GM06990 (cell line): Measurements from ENCODE around the gene PHF14.

Experiments
- DNase-seq: peaks from one replicate; pipeline ENCODE4 v3.0.0-alpha.2; 2011; ENCODE audit not compliant: insufficient read length; ENCODE audit errors: extremely low read depth
- H3K27me3 ChIP-seq: replicated peaks from 2 replicates; pipeline ENCODE4 v1.6.0; 2011; ENCODE audit warnings: low read length; ENCODE audit not compliant: control insufficient read depth, insufficient read depth
- H3K36me3 ChIP-seq: 2 replicates; pipeline ENCODE4 v1.5.1; 2011; ENCODE audit warnings: low read length; ENCODE audit not compliant: control insufficient read depth, insufficient read depth
- H3K4me3 ChIP-seq: replicated peaks from 2 replicates; pipeline ENCODE4 v1.5.1; 2011; ENCODE audit warnings: low read depth, mild to moderate bottlenecking, control low read depth, low read length
- TF ChIP-seq, protein P1 (sequence below): IDR thresholded peaks from 2 replicates; pipeline ENCODE4 v1.5.1; 2011; ENCODE audit warnings: low read length, control low read depth, mild to moderate bottlenecking, inconsistent platforms; ENCODE audit not compliant: insufficient read depth, poor library complexity, severe bottlenecking

The PHF14 gene

DNA sequence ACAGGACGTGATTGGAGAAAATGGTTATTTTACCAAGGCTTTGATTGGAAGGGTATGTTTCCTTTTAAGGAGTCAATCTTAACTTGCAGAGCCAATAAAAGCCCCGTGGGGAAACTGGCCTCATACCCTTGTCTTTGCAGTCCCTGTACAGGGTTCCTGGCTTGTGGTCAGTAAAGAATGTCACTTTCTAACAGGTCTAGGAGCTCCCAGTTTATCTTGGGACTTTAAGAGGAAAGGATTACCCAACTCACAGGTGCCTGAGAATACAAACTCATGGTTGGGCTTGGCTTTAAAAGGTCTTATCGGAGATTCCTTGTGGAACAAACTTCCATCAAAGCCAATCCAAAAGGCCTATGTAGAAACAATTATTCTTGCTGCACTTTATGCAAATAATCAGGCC lies 221.8 kb downstream of the PHF14 start:
- Histone ChIP-seq H3K4me3 (no peak overlapping the region), H3K36me3 (no peaks in the 10 kb centered on the region), H3K27me3 (no peaks in the 10 kb centered on the region)
- DNase-seq, result no peak
- TF ChIP-seq, protein P1, sequence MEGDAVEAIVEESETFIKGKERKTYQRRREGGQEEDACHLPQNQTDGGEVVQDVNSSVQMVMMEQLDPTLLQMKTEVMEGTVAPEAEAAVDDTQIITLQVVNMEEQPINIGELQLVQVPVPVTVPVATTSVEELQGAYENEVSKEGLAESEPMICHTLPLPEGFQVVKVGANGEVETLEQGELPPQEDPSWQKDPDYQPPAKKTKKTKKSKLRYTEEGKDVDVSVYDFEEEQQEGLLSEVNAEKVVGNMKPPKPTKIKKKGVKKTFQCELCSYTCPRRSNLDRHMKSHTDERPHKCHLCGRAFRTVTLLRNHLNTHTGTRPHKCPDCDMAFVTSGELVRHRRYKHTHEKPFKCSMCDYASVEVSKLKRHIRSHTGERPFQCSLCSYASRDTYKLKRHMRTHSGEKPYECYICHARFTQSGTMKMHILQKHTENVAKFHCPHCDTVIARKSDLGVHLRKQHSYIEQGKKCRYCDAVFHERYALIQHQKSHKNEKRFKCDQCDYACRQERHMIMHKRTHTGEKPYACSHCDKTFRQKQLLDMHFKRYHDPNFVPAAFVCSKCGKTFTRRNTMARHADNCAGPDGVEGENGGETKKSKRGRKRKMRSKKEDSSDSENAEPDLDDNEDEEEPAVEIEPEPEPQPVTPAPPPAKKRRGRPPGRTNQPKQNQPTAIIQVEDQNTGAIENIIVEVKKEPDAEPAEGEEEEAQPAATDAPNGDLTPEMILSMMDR, result no peak

- Histone ChIP-seq H3K27me3 (no peaks in the 10 kb centered on the region), H3K36me3 (no peaks in the 10 kb centered on the region), H3K4me3 (no peak overlapping the region)
- no peak for DNase-seq
- TF ChIP-seq, protein P1, result no peak
Observed at GRCh38 chr7:11196143-11196542, 222.5 kb downstream of the PHF14 start.

- Histone ChIP-seq H3K27me3 (no peaks in the 10 kb centered on the region), H3K4me3 (no peak overlapping the region), H3K36me3 (no peaks in the 10 kb centered on the region)
- DNase-seq, result no peak
- TF ChIP-seq, protein P1, result no peak
Observed at GRCh38 chr7:11203224-11203623, 229.6 kb downstream of the PHF14 start.

- Histone ChIP-seq H3K27me3 (no peaks in the 10 kb centered on the region), H3K36me3 (no peaks in the 10 kb centered on the region), H3K4me3 (no peak overlapping the region)
- TF ChIP-seq, protein P1, result no peak
- DNase-seq, result no peak
Observed at GRCh38 chr7:11203683-11204082, 230.0 kb downstream of the PHF14 start.

- no peak overlapping the region for H3K4me3 ChIP-seq
- TF ChIP-seq, protein P1, result no peak
- H3K36me3 ChIP-seq, result no peaks in the 10 kb centered on the region
- no peak for DNase-seq
- H3K27me3 ChIP-seq, result no peaks in the 10 kb centered on the region
Observed at GRCh38 chr7:11206177-11206899, 232.7 kb downstream of the PHF14 start.

DNA sequence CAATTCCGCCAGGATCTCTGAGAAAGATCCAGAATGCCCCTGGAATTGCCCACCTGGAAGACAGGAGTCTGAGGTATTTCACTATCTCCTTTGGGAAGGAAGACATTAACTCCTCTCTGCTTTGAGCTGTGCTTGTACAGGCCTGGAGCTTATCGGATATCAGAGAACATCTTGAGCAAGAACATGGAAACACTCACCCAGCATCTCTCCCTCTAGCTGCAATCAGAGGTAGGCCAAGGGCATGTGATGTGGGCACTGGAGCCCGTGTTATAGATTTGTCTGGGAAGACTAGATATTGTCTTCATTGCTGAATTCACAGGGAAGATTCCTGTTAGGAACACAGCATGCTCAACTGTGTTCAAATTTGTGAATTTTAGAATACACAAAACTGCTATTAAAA lies 233.9 kb downstream of the PHF14 start:
- Histone ChIP-seq H3K4me3 (no peak overlapping the region), H3K36me3 (no peaks in the 10 kb centered on the region), H3K27me3 (no peaks in the 10 kb centered on the region)
- DNase-seq, result no peak
- TF ChIP-seq, protein P1, result no peak
